ENCODE results near the gene GIGYF2. TPM values are rescaled to one million over a fixed set of nuclear protein-coding genes. Genes with fewer than 3 reads are reported as not detected.
A peak's percentile ranks its signal among the peaks of the same experiment; 100 is the strongest.

The GIGYF2 gene
- total RNA-seq, 2 experiments from 2014 or later: 52.5 to 55.5 TPM

GRCh38 chr2:232749331-232749730 is 52.2 kb downstream of the GIGYF2 start:
- ATAC-seq (ENCODE audit: poor library complexity) (no peak), DNase-seq (no peak)
- CTCF ChIA-PET: no interaction called here
- H3K27ac Mint-ChIP-seq: no peak overlapping the region
- H3K9me3 Mint-ChIP-seq: no peaks in the 10 kb centered on the region
- H3K4me3 Mint-ChIP-seq: no peak overlapping the region
- Histone ChIP-seq H3K36me3 (ENCODE audit: insufficient read depth, low read length) (peaks cover 43% of the 10 kb centered on the region), H3K4me3 (ENCODE audit: low read length) (no peak overlapping the region), H3K27ac (ENCODE audit: low read depth in 1 of 2, low read length in 2 of 2) (no peak overlapping the region), H3K9me3 (ENCODE audit: control insufficient read depth in 1 of 2, insufficient read depth in 1 of 2, low read length in 2 of 2) (no peaks in the 10 kb centered on the region), H3K4me1 (ENCODE audit: insufficient read depth, low read length) (no peaks in the 10 kb centered on the region), H3K27me3 (ENCODE audit: control insufficient read depth in 1 of 2, insufficient read depth in 2 of 2, low read length in 2 of 2) (no peaks in the 10 kb centered on the region)
- H3K36me3 Mint-ChIP-seq (ENCODE audit: low read depth): peaks cover 61% of the 10 kb centered on the region
- no peak for TF ChIP-seq CTCF (IDR thresholded peaks at IDR 0.05)
- intact Hi-C loops (cut with DNase I, micrococcal nuclease): no loop called here
- H3K27me3 Mint-ChIP-seq: no peaks in the 10 kb centered on the region
- POLR2A ChIA-PET: no interaction called here
- no peaks in the 10 kb centered on the region for H3K4me1 Mint-ChIP-seq (ENCODE audit: low read depth)

- no peaks in the 10 kb centered on the region for H3K9me3 Mint-ChIP-seq
- ATAC-seq (ENCODE audit: poor library complexity) (no peak), DNase-seq (no peak)
- intact Hi-C loops (cut with DNase I, micrococcal nuclease): no loop called here
- no peak overlapping the region for H3K27ac Mint-ChIP-seq
- H3K36me3 ChIP-seq (ENCODE audit: insufficient read depth, low read length): peaks cover 43% of the 10 kb centered on the region
- no peak for TF ChIP-seq CTCF (IDR thresholded peaks at IDR 0.05)
- H3K36me3 Mint-ChIP-seq (ENCODE audit: low read depth): peaks cover 63% of the 10 kb centered on the region
- H3K4me1 Mint-ChIP-seq (ENCODE audit: low read depth): no peaks in the 10 kb centered on the region
- H3K27ac ChIP-seq (ENCODE audit: low read depth in 1 of 2, low read length in 2 of 2): no peak overlapping the region
- H3K9me3 ChIP-seq (ENCODE audit: control insufficient read depth in 1 of 2, insufficient read depth in 1 of 2, low read length in 2 of 2): no peaks in the 10 kb centered on the region
- no peaks in the 10 kb centered on the region for H3K27me3 ChIP-seq (ENCODE audit: control insufficient read depth in 1 of 2, insufficient read depth in 2 of 2, low read length in 2 of 2)
- no peaks in the 10 kb centered on the region for H3K4me1 ChIP-seq (ENCODE audit: insufficient read depth, low read length)
- no peak overlapping the region for H3K4me3 Mint-ChIP-seq
- no peaks in the 10 kb centered on the region for H3K27me3 Mint-ChIP-seq
- CTCF ChIA-PET: no interaction called here
- H3K4me3 ChIP-seq (ENCODE audit: low read length): no peak overlapping the region
- POLR2A ChIA-PET: no interaction called here
Observed at GRCh38 chr2:232750135-232750671, 53.1 kb downstream of the GIGYF2 start.

GRCh38 chr2:232757905-232758304 is 60.8 kb downstream of the GIGYF2 start:
- Histone ChIP-seq H3K27me3 (ENCODE audit: control insufficient read depth in 1 of 2, insufficient read depth in 2 of 2, low read length in 2 of 2) (no peaks in the 10 kb centered on the region), H3K27ac (ENCODE audit: low read depth in 1 of 2, low read length in 2 of 2) (no peak overlapping the region), H3K36me3 (ENCODE audit: insufficient read depth, low read length) (peaks cover 24% of the 10 kb centered on the region), H3K9me3 (ENCODE audit: control insufficient read depth in 1 of 2, insufficient read depth in 1 of 2, low read length in 2 of 2) (no peaks in the 10 kb centered on the region), H3K4me1 (ENCODE audit: insufficient read depth, low read length) (peaks cover 4% of the 10 kb centered on the region), H3K4me3 (ENCODE audit: low read length) (no peak overlapping the region)
- H3K27ac Mint-ChIP-seq: peak overlapping the region; percentile 19
- ChIA-PET CTCF (interaction anchor here (0.6 kb wide), 1 partner anchor 54 kb away, joined by 6 read pairs; no protein-coding TSS in a partner anchor), POLR2A (no interaction called here)
- H3K4me1 Mint-ChIP-seq (ENCODE audit: low read depth): peaks cover 19% of the 10 kb centered on the region
- intact Hi-C loops (cut with DNase I, micrococcal nuclease): loop anchor here in 1 of 2 experiments (5.0 kb wide), 1 partner anchor 294 kb away; no protein-coding TSS in a partner anchor
- no peak for ATAC-seq (ENCODE audit: poor library complexity)
- H3K4me3 Mint-ChIP-seq: no peak overlapping the region
- H3K27me3 Mint-ChIP-seq: no peaks in the 10 kb centered on the region
- DNase-seq: no peak
- TF ChIP-seq CTCF (IDR thresholded peaks at IDR 0.05): no peak
- H3K9me3 Mint-ChIP-seq: no peaks in the 10 kb centered on the region
- peaks cover 69% of the 10 kb centered on the region for H3K36me3 Mint-ChIP-seq (ENCODE audit: low read depth)

Measured in CD4-positive, alpha-beta T cell (primary cell).